ENCODE results near the gene STX8.

The STX8 gene

DNA sequence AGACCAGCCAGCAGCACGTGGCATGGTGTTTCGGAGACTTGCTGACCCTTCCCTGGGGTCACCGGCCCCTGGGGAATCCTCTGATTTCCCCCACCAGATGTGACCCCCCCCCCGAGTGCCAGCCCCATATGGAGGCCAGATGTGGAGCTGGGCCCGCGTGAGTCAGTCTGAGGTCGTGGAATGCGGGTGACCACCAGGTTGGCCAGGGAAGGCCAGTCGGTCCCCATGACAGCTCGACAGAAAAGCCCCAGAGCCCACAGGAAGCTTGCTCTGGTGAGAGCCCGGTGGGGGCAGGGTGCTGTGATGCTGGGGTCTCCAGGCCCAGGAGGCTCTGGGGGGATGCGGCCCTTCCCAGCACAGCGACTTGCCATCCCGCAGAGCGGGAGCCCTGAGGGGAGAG is 345.3 kb downstream of the STX8 start:
- TF ChIP-seq ZNF830 (tag by site-specific recombination; IDR thresholded peaks at IDR 0.05; ENCODE audit: low read depth), result no peak
- no peak for TF ChIP-seq GLIS2 (tag by site-specific recombination; IDR thresholded peaks at IDR 0.05)
- TF ChIP-seq ZNF48 (tag by site-specific recombination; IDR thresholded peaks at IDR 0.05), result no peak
- TF ChIP-seq ZNF140 (tag by site-specific recombination; IDR thresholded peaks at IDR 0.05), result no peak
- TF ChIP-seq ZNF211 (tag by site-specific recombination; IDR thresholded peaks at IDR 0.05; ENCODE audit: low read depth), result no peak
- no peak for TF ChIP-seq SALL2 (tag by site-specific recombination; IDR thresholded peaks at IDR 0.05; ENCODE audit: borderline replicate concordance)
- TF ChIP-seq, protein P1, sequence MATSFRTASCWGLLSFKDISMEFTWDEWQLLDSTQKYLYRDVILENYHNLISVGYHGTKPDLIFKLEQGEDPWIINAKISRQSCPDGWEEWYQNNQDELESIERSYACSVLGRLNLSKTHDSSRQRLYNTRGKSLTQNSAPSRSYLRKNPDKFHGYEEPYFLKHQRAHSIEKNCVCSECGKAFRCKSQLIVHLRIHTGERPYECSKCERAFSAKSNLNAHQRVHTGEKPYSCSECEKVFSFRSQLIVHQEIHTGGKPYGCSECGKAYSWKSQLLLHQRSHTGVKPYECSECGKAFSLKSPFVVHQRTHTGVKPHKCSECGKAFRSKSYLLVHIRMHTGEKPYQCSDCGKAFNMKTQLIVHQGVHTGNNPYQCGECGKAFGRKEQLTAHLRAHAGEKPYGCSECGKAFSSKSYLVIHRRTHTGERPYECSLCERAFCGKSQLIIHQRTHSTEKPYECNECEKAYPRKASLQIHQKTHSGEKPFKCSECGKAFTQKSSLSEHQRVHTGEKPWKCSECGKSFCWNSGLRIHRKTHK (tag by site-specific recombination; IDR thresholded peaks at IDR 0.05), result no peak
- TF ChIP-seq ZNF112 (tag by site-specific recombination; IDR thresholded peaks at IDR 0.05), result no peak
- TF ChIP-seq, protein P2, sequence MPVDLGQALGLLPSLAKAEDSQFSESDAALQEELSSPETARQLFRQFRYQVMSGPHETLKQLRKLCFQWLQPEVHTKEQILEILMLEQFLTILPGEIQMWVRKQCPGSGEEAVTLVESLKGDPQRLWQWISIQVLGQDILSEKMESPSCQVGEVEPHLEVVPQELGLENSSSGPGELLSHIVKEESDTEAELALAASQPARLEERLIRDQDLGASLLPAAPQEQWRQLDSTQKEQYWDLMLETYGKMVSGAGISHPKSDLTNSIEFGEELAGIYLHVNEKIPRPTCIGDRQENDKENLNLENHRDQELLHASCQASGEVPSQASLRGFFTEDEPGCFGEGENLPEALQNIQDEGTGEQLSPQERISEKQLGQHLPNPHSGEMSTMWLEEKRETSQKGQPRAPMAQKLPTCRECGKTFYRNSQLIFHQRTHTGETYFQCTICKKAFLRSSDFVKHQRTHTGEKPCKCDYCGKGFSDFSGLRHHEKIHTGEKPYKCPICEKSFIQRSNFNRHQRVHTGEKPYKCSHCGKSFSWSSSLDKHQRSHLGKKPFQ (tag by site-specific recombination; IDR thresholded peaks at IDR 0.05), result no peak
- TF ChIP-seq, protein P3, sequence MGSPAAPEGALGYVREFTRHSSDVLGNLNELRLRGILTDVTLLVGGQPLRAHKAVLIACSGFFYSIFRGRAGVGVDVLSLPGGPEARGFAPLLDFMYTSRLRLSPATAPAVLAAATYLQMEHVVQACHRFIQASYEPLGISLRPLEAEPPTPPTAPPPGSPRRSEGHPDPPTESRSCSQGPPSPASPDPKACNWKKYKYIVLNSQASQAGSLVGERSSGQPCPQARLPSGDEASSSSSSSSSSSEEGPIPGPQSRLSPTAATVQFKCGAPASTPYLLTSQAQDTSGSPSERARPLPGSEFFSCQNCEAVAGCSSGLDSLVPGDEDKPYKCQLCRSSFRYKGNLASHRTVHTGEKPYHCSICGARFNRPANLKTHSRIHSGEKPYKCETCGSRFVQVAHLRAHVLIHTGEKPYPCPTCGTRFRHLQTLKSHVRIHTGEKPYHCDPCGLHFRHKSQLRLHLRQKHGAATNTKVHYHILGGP (tag by site-specific recombination; IDR thresholded peaks at IDR 0.05), result no peak
- no peak for TF ChIP-seq ZBTB8A (tag by site-specific recombination; IDR thresholded peaks at IDR 0.05)
- no peak for TF ChIP-seq ZNF391 (tag by site-specific recombination; IDR thresholded peaks at IDR 0.05; ENCODE audit: borderline replicate concordance, low read depth)
- TF ChIP-seq SP3 (tag by site-specific recombination; IDR thresholded peaks at IDR 0.05), result no peak
- POLR2A ChIA-PET, result no interaction called here
- H3K4me3 ChIP-seq (ENCODE audit: low read depth, low read length), result no peak overlapping the region
- no peaks in the 10 kb centered on the region for H3K9me3 ChIP-seq (ENCODE audit: control insufficient read depth, insufficient read depth, low read depth, low read length)
- H3K27ac ChIP-seq (ENCODE audit: extremely low read depth, low read depth, low read length), result no peak overlapping the region
- CTCF ChIA-PET, result interaction anchor here (1.1 kb wide), 1 partner anchor 210 kb away, joined by 4 read pairs; no protein-coding TSS in a partner anchor
- peaks cover 8 to 16% of the 10 kb centered on the region in 2 experiments; a peak in 2 of 3 replicates for H3K36me3 ChIP-seq (ENCODE audit: control insufficient read depth in 2 of 2, insufficient read depth in 1 of 2, low read length in 2 of 2)
- H3K4me1 ChIP-seq (ENCODE audit: control insufficient read depth, insufficient read depth, low read length), result no peaks in the 10 kb centered on the region

DNA sequence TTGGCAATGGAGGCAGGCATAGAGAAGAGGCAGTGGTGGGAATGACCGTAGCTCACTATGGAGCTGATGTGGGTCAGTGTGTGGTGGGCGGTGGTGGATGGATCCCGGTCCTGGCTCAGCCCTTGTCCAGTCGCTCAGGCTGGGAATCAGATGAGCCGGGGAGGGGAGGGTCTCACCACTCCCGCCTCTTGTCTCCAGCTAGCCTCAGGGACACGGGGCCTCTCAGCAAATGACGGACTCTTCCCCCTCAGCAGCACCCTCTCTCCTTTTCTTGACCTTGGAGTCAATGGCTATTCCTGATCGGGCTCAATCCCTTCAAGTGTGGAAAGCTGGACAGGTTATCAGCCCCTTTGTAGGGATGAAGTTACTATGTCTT is 345.8 kb downstream of the STX8 start:
- POLR2A ChIA-PET, result no interaction called here
- H3K9me3 ChIP-seq (ENCODE audit: control insufficient read depth, insufficient read depth, low read depth, low read length), result no peaks in the 10 kb centered on the region
- no peak overlapping the region for H3K4me3 ChIP-seq (ENCODE audit: low read depth, low read length)
- no peaks in the 10 kb centered on the region for H3K4me1 ChIP-seq (ENCODE audit: control insufficient read depth, insufficient read depth, low read length)
- CTCF ChIA-PET, result no interaction called here
- H3K27ac ChIP-seq (ENCODE audit: extremely low read depth, low read depth, low read length), result no peak overlapping the region
- peaks cover 8 to 16% of the 10 kb centered on the region in 2 experiments; a peak in 2 of 3 replicates for H3K36me3 ChIP-seq (ENCODE audit: control insufficient read depth in 2 of 2, insufficient read depth in 1 of 2, low read length in 2 of 2)
- TF ChIP-seq ZNF596 (tag by site-specific recombination; IDR thresholded peaks at IDR 0.05) (no peak), KLF8 (tag by site-specific recombination; IDR thresholded peaks at IDR 0.05) (no peak), ZNF48 (tag by site-specific recombination; IDR thresholded peaks at IDR 0.05) (no peak), ZNF701 (tag by site-specific recombination; IDR thresholded peaks at IDR 0.05) (no peak), ZNF214 (tag by site-specific recombination; IDR thresholded peaks at IDR 0.05; ENCODE audit: borderline replicate concordance) (no peak), ZNF37A (tag by site-specific recombination; IDR thresholded peaks at IDR 0.05) (no peak), ZNF76 (tag by site-specific recombination; IDR thresholded peaks at IDR 0.05; ENCODE audit: borderline replicate concordance, low read depth) (no peak), ZNF610 (tag by site-specific recombination; IDR thresholded peaks at IDR 0.05; ENCODE audit: borderline replicate concordance) (no peak), ZNF354C (tag by site-specific recombination; IDR thresholded peaks at IDR 0.05; ENCODE audit: borderline replicate concordance, low read depth) (no peak), ZNF660 (tag by site-specific recombination; IDR thresholded peaks at IDR 0.05) (no peak), ZNF175 (tag by site-specific recombination; IDR thresholded peaks at IDR 0.05) (no peak)
- TF ChIP-seq, protein P4, sequence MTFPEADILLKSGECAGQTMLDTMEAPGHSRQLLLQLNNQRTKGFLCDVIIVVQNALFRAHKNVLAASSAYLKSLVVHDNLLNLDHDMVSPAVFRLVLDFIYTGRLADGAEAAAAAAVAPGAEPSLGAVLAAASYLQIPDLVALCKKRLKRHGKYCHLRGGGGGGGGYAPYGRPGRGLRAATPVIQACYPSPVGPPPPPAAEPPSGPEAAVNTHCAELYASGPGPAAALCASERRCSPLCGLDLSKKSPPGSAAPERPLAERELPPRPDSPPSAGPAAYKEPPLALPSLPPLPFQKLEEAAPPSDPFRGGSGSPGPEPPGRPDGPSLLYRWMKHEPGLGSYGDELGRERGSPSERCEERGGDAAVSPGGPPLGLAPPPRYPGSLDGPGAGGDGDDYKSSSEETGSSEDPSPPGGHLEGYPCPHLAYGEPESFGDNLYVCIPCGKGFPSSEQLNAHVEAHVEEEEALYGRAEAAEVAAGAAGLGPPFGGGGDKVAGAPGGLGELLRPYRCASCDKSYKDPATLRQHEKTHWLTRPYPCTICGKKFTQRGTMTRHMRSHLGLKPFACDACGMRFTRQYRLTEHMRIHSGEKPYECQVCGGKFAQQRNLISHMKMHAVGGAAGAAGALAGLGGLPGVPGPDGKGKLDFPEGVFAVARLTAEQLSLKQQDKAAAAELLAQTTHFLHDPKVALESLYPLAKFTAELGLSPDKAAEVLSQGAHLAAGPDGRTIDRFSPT (tag by site-specific recombination; IDR thresholded peaks at IDR 0.05), result no peak
- TF ChIP-seq, protein P5, sequence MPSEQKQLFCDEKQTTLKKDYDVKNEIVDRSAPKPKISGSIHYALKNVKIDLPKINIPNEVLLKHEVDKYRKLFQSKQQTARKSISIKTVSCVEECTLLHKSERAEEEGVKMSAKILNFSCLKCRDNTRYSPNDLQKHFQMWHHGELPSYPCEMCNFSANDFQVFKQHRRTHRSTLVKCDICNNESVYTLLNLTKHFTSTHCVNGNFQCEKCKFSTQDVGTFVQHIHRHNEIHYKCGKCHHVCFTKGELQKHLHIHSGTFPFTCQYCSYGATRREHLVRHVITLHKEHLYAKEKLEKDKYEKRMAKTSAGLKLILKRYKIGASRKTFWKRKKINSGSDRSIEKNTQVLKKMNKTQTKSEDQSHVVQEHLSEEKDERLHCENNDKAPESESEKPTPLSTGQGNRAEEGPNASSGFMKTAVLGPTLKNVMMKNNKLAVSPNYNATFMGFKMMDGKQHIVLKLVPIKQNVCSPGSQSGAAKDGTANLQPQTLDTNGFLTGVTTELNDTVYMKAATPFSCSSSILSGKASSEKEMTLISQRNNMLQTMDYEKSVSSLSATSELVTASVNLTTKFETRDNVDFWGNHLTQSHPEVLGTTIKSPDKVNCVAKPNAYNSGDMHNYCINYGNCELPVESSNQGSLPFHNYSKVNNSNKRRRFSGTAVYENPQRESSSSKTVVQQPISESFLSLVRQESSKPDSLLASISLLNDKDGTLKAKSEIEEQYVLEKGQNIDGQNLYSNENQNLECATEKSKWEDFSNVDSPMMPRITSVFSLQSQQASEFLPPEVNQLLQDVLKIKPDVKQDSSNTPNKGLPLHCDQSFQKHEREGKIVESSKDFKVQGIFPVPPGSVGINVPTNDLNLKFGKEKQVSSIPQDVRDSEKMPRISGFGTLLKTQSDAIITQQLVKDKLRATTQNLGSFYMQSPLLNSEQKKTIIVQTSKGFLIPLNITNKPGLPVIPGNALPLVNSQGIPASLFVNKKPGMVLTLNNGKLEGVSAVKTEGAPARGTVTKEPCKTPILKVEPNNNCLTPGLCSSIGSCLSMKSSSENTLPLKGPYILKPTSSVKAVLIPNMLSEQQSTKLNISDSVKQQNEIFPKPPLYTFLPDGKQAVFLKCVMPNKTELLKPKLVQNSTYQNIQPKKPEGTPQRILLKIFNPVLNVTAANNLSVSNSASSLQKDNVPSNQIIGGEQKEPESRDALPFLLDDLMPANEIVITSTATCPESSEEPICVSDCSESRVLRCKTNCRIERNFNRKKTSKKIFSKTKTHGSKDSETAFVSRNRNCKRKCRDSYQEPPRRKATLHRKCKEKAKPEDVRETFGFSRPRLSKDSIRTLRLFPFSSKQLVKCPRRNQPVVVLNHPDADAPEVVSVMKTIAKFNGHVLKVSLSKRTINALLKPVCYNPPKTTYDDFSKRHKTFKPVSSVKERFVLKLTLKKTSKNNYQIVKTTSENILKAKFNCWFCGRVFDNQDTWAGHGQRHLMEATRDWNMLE (tag by site-specific recombination; conservative IDR thresholded peaks at IDR 0.05; ENCODE audit: low read depth), result no peak

Measured in HEK293 (cell line).